Measurements from ENCODE around the gene CDKAL1.

DNA sequence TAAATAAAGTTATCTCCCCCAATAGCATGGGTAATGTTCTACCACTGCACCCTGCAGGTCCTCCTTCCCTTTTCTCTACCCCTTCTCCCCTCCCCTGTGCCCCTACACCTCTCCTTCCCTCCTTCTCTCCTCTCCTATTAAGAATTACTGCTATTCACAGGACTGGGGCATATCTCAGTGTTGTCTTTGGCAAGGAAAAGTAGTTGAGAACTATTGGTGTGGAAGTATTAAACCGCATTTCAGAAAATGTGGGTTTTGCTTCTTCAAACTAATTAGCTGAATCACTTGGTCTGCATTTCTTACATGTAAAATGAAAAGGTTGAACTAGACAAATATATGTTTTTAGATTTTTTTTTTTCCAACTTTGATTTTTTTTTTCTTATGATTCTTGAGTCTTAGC lies 296.3 kb downstream of the CDKAL1 start:
- TF ChIP-seq POLR2A (IDR thresholded peaks at IDR 0.05; ENCODE audit: low read depth), result no peak
- TF ChIP-seq, protein P1, sequence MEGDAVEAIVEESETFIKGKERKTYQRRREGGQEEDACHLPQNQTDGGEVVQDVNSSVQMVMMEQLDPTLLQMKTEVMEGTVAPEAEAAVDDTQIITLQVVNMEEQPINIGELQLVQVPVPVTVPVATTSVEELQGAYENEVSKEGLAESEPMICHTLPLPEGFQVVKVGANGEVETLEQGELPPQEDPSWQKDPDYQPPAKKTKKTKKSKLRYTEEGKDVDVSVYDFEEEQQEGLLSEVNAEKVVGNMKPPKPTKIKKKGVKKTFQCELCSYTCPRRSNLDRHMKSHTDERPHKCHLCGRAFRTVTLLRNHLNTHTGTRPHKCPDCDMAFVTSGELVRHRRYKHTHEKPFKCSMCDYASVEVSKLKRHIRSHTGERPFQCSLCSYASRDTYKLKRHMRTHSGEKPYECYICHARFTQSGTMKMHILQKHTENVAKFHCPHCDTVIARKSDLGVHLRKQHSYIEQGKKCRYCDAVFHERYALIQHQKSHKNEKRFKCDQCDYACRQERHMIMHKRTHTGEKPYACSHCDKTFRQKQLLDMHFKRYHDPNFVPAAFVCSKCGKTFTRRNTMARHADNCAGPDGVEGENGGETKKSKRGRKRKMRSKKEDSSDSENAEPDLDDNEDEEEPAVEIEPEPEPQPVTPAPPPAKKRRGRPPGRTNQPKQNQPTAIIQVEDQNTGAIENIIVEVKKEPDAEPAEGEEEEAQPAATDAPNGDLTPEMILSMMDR (IDR thresholded peaks at IDR 0.05), result no peak
- TF ChIP-seq EP300 (IDR thresholded peaks at IDR 0.05), result no peak
- no peak for TF ChIP-seq POLR2AphosphoS5 (IDR thresholded peaks at IDR 0.05)

Measured in esophagus muscularis mucosa (tissue), 4 donors.